ENCODE data around the gene APBB1IP.
"Not testable (repeated sequence)": the region's sequence is repeated elsewhere in the genome, so short reads cannot be mapped to it uniquely, and the experiment has no call there.

Gene APBB1IP

DNA sequence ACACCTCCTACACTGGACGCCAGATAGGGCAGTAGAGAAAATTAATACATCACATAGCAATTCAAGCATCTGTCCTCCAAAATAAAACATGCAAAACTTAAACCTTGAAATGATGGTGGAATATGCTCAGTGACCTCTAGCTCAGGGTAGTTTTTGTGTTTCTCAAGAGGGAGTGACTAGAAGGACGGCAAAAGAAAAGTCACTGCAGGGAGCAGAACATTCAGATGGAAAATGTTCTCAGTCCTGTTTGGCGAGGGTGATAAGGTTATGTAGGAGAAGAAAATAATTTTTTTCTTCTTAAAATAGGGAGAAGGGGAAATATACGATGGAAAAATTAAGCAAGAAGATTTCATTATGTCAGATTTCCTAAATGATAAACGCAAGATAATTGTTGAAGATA lies 50.9 kb downstream of the APBB1IP start:
- no peak overlapping the region for H2AFZ ChIP-seq (ENCODE audit: low read depth, low read length)
- no peaks in the 10 kb centered on the region for H3K9me3 ChIP-seq (ENCODE audit: low read length)
- H3K4me3 ChIP-seq (ENCODE audit: low read length), result no peak overlapping the region
- no peaks in the 10 kb centered on the region for H3K27me3 ChIP-seq (ENCODE audit: insufficient read depth, low read length)
- no peaks in the 10 kb centered on the region for H3K36me3 ChIP-seq (ENCODE audit: insufficient read depth, low read length)
- peaks cover 3% of the 10 kb centered on the region for H3K4me1 ChIP-seq (ENCODE audit: insufficient read depth, low read length)

DNA sequence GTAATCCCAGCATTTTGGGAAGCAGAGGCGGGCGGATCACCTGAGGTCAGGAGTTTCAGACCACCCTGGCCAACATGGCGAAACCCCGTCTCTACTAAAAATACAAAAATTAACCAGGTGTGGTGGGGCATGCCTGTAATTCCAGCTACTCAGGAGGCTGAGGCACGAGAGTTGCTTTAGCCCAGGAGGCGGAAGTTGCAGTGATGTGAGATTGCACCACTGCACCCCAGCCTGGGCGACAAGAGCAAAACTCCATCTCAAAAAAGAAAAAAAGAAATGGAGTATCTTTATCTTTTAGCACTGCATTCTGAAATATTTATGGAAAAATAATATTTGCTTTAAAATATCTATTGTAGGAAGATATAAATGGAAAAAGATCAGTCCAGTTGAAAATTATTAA lies 52.2 kb downstream of the APBB1IP start:
- H3K4me3 ChIP-seq (ENCODE audit: low read length); H3K27me3 ChIP-seq (ENCODE audit: insufficient read depth, low read length); H2AFZ ChIP-seq (ENCODE audit: low read depth, low read length); H3K9me3 ChIP-seq (ENCODE audit: low read length); H3K4me1 ChIP-seq (ENCODE audit: insufficient read depth, low read length); H3K36me3 ChIP-seq (ENCODE audit: insufficient read depth, low read length): not testable (repeated sequence)

DNA sequence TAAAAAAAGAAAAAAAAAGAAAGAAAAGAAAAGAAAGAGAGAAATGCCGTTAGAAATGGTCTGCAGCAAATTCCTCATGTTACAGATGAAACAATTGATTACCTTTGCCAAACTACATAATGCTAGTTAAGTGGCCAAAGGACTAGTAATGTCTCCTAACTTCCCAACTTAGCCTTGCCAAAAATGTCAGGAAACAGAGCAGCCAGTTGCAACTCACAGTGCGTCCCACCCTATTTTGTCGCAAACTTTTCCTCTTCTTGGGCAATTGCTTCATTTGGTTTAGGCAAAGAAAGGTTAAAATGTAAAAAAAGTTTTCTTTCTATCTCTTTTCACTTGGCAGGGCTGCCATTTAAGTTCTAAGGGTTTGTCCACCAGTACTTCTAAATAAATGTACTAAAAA lies 53.1 kb downstream of the APBB1IP start:
- Histone ChIP-seq H3K9me3 (ENCODE audit: low read length) (no peaks in the 10 kb centered on the region), H2AFZ (ENCODE audit: low read depth, low read length) (no peak overlapping the region), H3K4me3 (ENCODE audit: low read length) (no peak overlapping the region), H3K36me3 (ENCODE audit: insufficient read depth, low read length) (no peaks in the 10 kb centered on the region), H3K4me1 (ENCODE audit: insufficient read depth, low read length) (peaks cover 3% of the 10 kb centered on the region), H3K27me3 (ENCODE audit: insufficient read depth, low read length) (no peaks in the 10 kb centered on the region)

- H3K9me3 ChIP-seq (ENCODE audit: low read length), result no peaks in the 10 kb centered on the region
- H3K4me1 ChIP-seq (ENCODE audit: insufficient read depth, low read length), result peaks cover 3% of the 10 kb centered on the region
- H3K4me3 ChIP-seq (ENCODE audit: low read length), result no peak overlapping the region
- H2AFZ ChIP-seq (ENCODE audit: low read depth, low read length), result no peak overlapping the region
- H3K36me3 ChIP-seq (ENCODE audit: insufficient read depth, low read length), result no peaks in the 10 kb centered on the region
- no peaks in the 10 kb centered on the region for H3K27me3 ChIP-seq (ENCODE audit: insufficient read depth, low read length)
Measured at GRCh38 chr10:26491934-26492333, 53.8 kb downstream of the APBB1IP start.

- not testable (repeated sequence) for H3K27me3 ChIP-seq (ENCODE audit: insufficient read depth, low read length); H3K36me3 ChIP-seq (ENCODE audit: insufficient read depth, low read length); H2AFZ ChIP-seq (ENCODE audit: low read depth, low read length); H3K9me3 ChIP-seq (ENCODE audit: low read length); H3K4me1 ChIP-seq (ENCODE audit: insufficient read depth, low read length); H3K4me3 ChIP-seq (ENCODE audit: low read length)
Measured at GRCh38 chr10:26492725-26493124, 54.6 kb downstream of the APBB1IP start.

DNA sequence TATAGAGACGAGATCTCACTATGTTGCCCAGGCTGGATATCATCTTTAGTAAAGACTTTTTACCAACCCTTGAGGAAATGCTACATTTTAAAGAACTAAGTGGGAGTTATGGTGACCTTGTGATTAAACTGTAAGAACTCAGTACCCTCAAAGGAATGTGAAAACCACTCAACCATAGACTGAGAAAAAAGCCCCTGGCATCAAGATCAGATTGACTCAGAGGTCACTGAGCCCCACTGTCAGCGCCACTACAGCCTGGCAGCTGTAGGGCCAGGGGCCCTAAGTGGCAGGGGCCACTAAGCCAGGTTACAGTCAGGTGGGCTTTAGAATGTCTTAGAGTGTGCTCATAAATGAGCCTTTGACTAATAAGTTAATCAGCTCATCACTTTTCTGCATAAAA lies 55.9 kb downstream of the APBB1IP start:
- H3K36me3 ChIP-seq (ENCODE audit: insufficient read depth, low read length), result no peaks in the 10 kb centered on the region

DNA sequence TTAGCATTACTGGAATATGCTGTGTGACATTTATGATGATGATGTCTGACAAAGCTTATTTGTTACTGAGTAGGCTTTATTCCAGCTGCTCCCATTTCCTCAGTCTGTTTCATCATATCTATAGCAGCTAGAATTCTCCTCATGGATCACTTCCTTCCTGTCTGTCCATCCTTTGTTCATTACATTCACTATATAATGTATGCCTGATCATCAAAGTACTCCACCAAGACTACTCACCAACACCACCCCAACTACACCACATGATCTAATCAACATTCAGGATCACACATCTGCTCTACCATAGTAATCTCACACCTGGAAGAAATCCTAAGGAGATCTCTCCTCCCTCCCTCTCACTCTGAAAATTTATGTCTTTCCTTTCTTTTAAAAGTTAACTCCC lies 61.3 kb downstream of the APBB1IP start:
- no peaks in the 10 kb centered on the region for H3K27me3 ChIP-seq (ENCODE audit: insufficient read depth, low read length)
- H3K9me3 ChIP-seq (ENCODE audit: low read length), result no peaks in the 10 kb centered on the region
- no peaks in the 10 kb centered on the region for H3K36me3 ChIP-seq (ENCODE audit: insufficient read depth, low read length)
- no peaks in the 10 kb centered on the region for H3K4me1 ChIP-seq (ENCODE audit: insufficient read depth, low read length)
- H2AFZ ChIP-seq (ENCODE audit: low read depth, low read length), result no peak overlapping the region
- H3K4me3 ChIP-seq (ENCODE audit: low read length), result no peak overlapping the region

More for the DNA sequence above, 55.9 kb downstream of the APBB1IP start:
- peaks cover under 1% of the 10 kb centered on the region for H3K4me1 ChIP-seq (ENCODE audit: insufficient read depth, low read length)
- no peak overlapping the region for H2AFZ ChIP-seq (ENCODE audit: low read depth, low read length)
- no peaks in the 10 kb centered on the region for H3K9me3 ChIP-seq (ENCODE audit: low read length)
- H3K4me3 ChIP-seq (ENCODE audit: low read length), result no peak overlapping the region
- H3K27me3 ChIP-seq (ENCODE audit: insufficient read depth, low read length), result no peaks in the 10 kb centered on the region

- Histone ChIP-seq H2AFZ (ENCODE audit: low read depth, low read length) (no peak overlapping the region), H3K4me3 (ENCODE audit: low read length) (no peak overlapping the region), H3K36me3 (ENCODE audit: insufficient read depth, low read length) (no peaks in the 10 kb centered on the region)
Measured at GRCh38 chr10:26502986-26503385, 64.8 kb downstream of the APBB1IP start.

GRCh38 chr10:26503911-26504310 lies 65.8 kb downstream of the APBB1IP start:
- no peak overlapping the region for H2AFZ ChIP-seq (ENCODE audit: low read depth, low read length)
- H3K4me3 ChIP-seq (ENCODE audit: low read length), result no peak overlapping the region
- no peaks in the 10 kb centered on the region for H3K4me1 ChIP-seq (ENCODE audit: insufficient read depth, low read length)
- H3K9me3 ChIP-seq (ENCODE audit: low read length), result no peaks in the 10 kb centered on the region
- no peaks in the 10 kb centered on the region for H3K36me3 ChIP-seq (ENCODE audit: insufficient read depth, low read length)
- no peaks in the 10 kb centered on the region for H3K27me3 ChIP-seq (ENCODE audit: insufficient read depth, low read length)

More at GRCh38 chr10:26502986-26503385, 64.8 kb downstream of the APBB1IP start:
- Histone ChIP-seq H3K4me1 (ENCODE audit: insufficient read depth, low read length) (no peaks in the 10 kb centered on the region), H3K9me3 (ENCODE audit: low read length) (no peaks in the 10 kb centered on the region), H3K27me3 (ENCODE audit: insufficient read depth, low read length) (no peaks in the 10 kb centered on the region)

DNA sequence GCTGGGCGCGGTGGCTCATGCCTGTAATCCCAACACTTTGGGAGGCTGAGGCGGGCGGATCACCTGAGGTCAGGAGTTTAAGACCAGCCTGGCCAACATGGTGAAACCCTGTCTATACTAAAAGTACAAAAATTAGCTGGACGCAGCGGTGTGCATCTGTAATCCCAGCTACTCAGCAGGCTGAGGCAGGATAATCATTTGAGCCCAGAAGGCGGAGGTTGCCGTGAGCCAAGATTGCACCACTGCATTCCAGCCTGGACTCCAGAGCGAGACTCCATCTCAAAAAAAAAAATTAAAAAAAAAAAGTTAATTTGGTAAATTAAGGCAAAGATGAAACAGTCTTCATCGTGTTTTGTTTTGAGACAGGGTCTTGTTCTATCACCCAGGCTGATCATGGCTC lies 66.3 kb downstream of the APBB1IP start:
- not testable (repeated sequence) for H3K4me3 ChIP-seq (ENCODE audit: low read length); H3K36me3 ChIP-seq (ENCODE audit: insufficient read depth, low read length); H3K27me3 ChIP-seq (ENCODE audit: insufficient read depth, low read length); H3K4me1 ChIP-seq (ENCODE audit: insufficient read depth, low read length); H2AFZ ChIP-seq (ENCODE audit: low read depth, low read length); H3K9me3 ChIP-seq (ENCODE audit: low read length)

DNA sequence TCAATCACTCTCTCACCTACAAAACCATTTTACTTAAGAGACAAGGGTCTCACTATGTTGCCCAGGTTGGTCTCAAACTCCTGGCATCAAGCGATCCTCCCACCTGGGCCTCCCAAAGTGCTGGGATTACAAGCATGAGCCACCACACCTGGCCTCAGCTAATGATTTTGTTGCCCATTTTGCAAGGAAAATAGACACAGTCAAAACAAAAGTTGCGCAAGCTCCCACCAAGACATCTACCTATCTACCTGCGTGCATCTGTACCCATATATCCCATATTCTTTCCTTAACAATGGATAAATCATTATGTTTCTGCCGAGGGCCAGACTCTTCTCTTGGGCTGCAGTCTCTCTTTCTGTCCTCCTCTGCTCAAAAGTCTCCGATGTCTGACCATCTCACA lies 67.3 kb downstream of the APBB1IP start:
- Histone ChIP-seq H3K9me3 (ENCODE audit: low read length) (no peaks in the 10 kb centered on the region), H3K4me3 (ENCODE audit: low read length) (no peak overlapping the region), H3K36me3 (ENCODE audit: insufficient read depth, low read length) (no peaks in the 10 kb centered on the region), H2AFZ (ENCODE audit: low read depth, low read length) (no peak overlapping the region), H3K4me1 (ENCODE audit: insufficient read depth, low read length) (no peaks in the 10 kb centered on the region), H3K27me3 (ENCODE audit: insufficient read depth, low read length) (no peaks in the 10 kb centered on the region)

DNA sequence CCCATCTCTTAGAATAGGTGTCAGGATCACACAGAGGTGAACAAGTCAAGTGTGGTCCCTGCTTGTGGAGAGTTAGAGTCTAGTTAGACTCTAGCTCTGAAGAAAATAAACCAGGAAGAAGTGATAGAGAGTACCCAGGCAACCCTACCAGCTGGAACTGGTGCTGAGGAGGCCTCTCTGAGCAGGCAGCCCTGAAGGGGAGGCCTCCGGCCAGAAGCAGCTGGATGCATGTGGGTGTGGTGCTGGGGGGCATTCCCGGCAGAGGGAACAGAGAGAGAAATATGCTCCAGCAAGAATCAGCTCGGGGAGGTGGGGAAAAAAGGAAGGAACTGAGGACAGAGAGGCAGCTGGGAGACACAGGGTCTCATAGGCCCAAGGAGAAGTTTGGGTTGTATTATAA lies 68.6 kb downstream of the APBB1IP start:
- H3K4me3 ChIP-seq (ENCODE audit: low read length), result no peak overlapping the region

GRCh38 chr10:26507441-26507840 lies 69.3 kb downstream of the APBB1IP start:
- Histone ChIP-seq H3K4me3 (ENCODE audit: low read length) (no peak overlapping the region), H3K4me1 (ENCODE audit: insufficient read depth, low read length) (no peaks in the 10 kb centered on the region), H3K9me3 (ENCODE audit: low read length) (no peaks in the 10 kb centered on the region), H2AFZ (ENCODE audit: low read depth, low read length) (no peak overlapping the region), H3K27me3 (ENCODE audit: insufficient read depth, low read length) (no peaks in the 10 kb centered on the region), H3K36me3 (ENCODE audit: insufficient read depth, low read length) (no peaks in the 10 kb centered on the region)

More for the DNA sequence above, 68.6 kb downstream of the APBB1IP start:
- Histone ChIP-seq H3K9me3 (ENCODE audit: low read length) (no peaks in the 10 kb centered on the region), H3K36me3 (ENCODE audit: insufficient read depth, low read length) (no peaks in the 10 kb centered on the region), H2AFZ (ENCODE audit: low read depth, low read length) (no peak overlapping the region), H3K27me3 (ENCODE audit: insufficient read depth, low read length) (no peaks in the 10 kb centered on the region), H3K4me1 (ENCODE audit: insufficient read depth, low read length) (no peaks in the 10 kb centered on the region)

- Histone ChIP-seq H3K27me3 (ENCODE audit: insufficient read depth, low read length) (no peaks in the 10 kb centered on the region), H3K36me3 (ENCODE audit: insufficient read depth, low read length) (no peaks in the 10 kb centered on the region), H3K4me1 (ENCODE audit: insufficient read depth, low read length) (no peaks in the 10 kb centered on the region), H3K4me3 (ENCODE audit: low read length) (no peak overlapping the region), H2AFZ (ENCODE audit: low read depth, low read length) (no peak overlapping the region), H3K9me3 (ENCODE audit: low read length) (no peaks in the 10 kb centered on the region)
Measured at GRCh38 chr10:26508016-26508415, 69.9 kb downstream of the APBB1IP start.
